Lung microvascular endothelial cell (primary cell): ENCODE results near the gene BCDIN3D. TPM values are rescaled to one million over a fixed set of nuclear protein-coding genes. Genes with fewer than 3 reads are reported as not detected.
"Not testable (repeated sequence)": the region's sequence is repeated elsewhere in the genome, so short reads cannot be mapped to it uniquely, and the experiment has no call there.

Experiments
- DNase-seq, 2 donors: peaks; one replicate each; pipeline versions ENCODE4 v3.0.0 to v3.0.0-alpha.2; 2010; ENCODE audit warnings: low read depth in 2 of 2
- total RNA-seq: library from RNA; depleted of rRNA; stranded (reverse); fragments of >200 nt; gene quantifications from 2 replicates; pipeline ENCODE4 v1.2.1, GENCODE V29; 2014

The BCDIN3D gene
- total RNA-seq, 1 donor from 2014 or later, result 2.0 TPM

DNA sequence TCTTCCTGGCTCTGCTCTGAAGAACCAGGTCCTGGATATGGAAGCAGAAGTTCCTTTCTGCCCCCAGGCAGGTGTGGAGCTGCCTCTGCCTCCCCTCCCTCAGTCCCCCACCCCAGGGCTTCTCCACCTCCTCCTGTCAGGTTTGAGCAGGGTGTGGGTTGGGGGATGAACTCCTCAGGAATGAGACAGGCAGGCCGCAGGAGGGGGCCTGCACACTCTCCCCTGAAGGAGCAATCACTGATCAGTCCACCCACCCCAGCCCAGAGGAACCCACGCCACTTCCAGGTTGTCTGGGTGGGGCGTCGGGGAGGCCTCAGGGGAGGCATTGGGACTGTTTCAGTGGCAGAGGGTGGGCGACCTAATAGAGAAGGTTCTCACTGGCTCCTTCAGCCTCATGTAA lies 34.2 kb upstream of the BCDIN3D start:
- no peak for DNase-seq

DNA sequence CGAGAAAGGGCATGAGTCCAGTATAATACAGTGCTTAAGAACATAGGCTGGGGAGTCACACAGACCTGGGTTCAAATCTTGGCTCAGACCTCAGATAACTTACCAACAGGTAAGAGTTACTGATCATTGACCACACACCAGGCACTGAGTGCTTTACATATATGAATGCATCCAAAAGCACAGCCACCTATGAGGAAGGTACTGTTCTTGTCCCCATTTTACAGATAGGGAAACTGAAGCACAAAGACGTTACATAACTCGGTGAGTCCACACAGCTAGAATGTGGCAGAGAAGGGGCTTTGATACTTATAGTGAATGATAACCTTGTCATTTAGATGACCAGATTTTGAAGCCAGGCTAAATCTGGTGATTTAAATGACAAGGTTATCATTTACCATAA lies 33.2 kb upstream of the BCDIN3D start:
- no peak for DNase-seq

DNA sequence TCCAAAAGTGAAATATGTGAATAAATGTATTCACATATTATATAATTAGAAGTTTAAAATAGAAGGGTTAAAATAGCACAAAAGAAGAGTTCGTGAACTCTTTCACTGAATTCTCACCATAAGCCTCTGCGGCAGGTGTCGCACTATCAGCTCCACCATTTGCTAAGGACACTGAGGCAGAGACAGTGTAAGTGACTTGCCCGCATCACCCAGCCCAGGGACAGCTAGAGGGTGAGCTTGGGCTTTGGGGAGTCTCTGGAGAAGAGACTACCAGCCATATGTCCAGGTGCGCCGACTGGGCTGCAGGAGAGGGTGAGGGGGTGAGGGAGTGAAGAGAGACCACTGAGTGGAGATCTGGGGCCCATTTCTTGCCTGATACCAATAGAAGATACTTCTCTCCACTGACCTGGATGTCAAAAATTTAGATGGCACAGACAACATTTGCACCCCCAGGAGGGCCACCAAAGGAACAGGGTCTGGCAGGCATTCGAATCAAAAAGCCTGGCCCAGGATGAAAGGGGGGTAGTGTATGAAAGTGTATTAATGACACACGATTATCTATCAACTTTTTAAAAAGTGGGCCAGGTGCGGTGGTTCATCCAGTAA lies 32.3 kb upstream of the BCDIN3D start:
- DNase-seq, result no peak

DNA sequence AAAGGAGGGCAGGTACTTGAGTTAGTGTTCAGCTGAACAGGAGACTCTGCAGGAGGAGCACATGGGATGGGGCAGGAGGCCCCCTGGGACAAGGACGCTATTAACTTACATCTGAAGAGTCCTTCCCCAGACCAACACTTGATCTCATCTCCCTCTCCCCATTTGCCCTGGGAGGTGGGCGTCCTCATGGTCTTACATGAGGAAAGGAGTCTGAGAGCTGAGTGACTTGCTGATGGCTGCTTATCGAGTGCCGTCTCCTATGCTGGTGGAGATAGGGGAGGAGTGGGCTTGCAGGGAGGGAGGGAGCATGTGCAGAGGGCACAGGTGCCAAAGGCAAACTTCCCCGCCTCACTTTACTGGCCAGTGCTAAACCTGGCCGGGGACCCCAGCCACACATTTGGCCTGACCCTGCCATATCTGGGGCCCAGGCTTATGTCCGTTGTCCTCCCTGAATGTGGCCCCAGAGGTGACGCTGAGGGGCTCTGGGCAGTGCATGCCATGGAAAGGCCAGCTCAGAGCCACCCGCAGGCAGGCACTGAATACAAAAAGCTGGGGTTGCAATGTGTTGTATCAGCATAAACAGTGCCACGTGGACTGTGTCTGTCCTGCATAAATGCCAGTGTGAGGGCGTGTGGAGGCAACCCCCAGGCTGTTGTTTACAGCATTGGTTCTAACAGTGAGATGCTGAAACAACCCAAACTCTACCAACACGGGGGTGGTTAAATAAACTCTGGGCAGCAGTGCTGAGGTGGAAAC lies 31.4 kb upstream of the BCDIN3D start:
- DNase-seq, result no peak

DNA sequence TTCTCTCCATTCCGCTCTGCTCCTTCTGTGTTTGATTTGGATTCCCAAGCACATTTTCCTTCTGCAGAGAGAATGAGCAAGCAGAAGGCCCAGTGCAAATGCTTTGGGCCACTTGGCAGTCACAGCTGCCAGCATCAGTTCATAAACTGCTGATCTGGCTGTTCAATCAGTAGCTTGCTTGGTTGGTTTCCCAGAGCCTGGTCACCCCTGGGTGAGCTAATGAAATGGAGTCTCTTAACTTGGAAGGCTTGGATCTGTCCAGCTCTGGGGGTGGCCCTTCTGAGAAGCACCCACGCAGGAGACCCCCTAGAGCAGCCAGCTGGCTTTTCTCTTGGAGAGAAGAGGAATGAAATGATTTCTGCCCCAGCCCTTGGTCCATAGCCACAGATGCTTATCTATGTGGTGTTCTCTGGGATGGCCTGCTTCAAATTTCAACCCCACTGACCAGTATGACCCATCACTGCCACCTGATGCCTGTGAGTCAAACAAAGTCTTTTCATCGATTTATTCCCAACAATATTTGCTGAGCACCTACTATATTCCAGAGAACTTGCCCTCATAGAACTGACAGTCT lies 30.5 kb upstream of the BCDIN3D start:
- DNase-seq, result no peak

DNA sequence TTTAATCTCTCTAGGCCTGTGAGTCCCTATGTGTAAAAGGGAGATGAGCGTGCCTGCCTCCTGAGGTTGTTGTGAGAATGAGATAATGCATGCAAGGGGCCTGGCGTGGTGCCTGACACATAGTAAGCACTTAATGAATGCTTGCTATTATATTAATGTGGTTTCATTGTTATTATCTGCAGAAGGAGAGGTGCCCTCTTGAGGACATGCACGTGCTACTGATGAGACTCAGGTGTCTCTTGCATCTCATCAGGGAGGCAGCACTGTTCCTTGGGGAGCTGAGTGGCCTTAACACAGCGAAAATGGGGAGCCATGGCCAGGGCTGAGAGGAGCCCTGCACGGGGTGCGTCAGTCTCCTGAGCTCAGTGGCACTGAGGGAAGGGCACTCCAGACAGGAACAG lies 29.9 kb upstream of the BCDIN3D start:
- DNase-seq, result no peak

DNA sequence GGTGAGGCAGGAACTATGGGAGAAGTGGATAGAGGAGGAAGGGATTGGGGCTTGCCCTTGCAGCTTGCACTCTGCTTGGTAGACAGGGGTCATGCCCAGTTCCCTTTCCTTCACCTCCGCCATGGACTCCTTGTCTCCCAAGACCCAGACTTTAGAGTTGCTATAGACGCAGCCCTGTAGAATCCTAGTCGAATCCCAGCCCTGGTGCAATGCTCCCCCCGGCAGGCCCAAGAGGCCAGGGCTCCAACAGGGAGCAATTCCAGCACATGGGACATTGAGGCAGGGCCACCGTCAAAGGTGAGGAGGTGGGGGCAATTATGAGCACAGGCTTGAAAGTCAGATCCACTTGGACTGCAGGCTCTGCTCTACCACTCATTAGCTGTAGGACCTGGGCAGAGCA lies 29.5 kb upstream of the BCDIN3D start:
- no peak for DNase-seq

DNA sequence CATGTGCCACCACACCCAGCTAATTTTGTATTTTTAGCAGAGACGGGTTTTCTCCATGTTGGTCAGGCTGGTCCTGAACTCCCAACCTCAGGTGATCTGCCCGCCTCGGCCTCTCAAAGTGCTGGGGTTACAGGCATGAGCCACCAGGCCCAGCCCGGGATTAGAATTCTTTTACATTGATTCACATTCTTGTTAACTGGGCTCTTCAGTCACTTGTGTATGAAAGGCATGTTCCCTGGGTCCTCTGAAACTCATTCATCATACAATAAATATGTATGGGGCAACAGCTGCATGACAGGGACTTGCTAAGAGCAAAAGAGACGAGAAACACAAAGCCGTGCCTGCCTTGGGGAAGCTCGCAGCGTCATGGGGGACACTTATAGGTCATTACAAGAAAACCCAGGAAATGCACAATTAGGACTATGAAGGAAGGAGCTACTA lies 28.9 kb upstream of the BCDIN3D start:
- not testable (repeated sequence) for DNase-seq

DNA sequence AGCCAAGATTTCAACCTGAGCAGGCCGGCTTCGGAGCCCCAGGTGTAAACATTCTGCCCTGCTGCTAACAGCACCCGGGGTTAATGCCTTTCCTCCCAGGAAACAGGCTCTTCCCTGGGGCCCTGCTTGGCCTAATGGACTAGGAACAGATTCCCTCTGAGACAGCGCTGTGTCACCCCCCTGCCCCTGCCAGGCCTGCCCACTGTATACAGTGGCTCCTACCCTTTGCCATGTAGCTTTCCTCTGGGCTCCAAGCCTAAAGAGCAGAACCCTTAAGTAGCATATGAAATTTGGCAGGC lies 28.3 kb upstream of the BCDIN3D start:
- no peak for DNase-seq

DNA sequence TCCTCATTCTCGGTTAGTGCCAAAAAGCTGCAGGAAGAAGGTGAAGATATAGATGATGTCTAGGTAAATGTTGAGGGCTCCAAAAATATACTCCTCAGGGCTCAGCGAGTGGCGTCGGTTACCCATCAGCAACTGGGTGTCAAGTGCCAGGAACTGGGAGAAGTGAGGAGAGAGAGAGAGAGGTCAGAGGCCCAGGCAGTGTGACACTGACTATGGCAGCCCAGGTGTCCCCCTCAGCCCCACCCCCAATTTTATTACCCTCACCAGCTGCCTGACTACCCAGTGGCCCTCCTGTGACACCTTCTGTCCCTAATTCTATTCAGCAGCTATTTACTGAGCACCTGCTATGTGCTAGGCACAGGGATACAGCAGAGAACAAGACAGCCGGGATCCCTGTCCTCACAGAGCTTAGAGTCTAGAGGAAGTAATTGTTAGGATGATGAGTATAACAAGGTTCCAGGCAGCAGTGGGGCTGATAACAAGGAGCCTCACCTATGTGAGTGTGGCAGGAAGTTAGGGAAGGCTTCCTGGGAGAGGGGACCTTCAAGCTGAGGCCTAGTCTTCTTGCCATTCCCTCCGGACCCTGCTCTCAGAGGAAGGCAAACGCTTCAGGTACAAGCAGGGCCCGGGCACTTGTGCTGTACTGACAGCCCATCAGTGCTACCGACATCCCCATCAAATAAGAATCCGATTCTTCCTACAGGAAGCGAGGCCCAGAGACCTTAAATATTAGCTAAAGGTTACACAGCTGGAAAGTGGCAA lies 27.8 kb upstream of the BCDIN3D start:
- no peak for DNase-seq

DNA sequence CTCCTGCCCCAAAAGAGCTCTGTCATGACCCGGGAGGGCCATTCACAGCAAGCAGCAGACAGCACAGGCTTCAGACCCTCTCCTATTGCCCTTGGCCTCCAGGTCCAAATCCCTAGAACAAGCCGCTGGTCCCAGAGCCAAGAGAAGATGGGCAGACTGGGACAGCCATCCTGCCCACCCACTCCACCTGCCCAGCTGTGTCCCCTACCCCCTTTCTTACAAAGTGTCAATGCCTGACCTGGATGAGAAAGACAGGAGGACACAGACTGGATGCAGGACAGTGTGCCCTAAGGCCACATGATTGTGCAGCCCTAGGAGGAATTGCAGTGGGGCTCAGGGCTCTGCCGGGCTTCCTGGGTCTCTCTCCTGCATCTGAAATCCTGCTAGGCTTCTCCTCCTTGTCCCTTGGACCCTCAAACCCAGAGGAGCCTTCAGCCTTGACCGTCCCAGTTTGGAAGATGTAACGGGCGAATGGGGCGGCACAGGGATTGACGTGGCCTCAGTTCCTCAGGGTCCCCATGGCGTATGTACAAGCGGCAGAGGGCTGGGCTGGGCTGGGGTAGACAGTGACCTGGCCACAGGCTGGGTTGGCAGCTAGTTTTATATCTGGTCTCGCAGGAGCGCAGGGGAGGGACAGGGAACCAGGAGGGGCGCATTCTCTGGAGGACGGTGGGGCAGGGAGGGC lies 27.1 kb upstream of the BCDIN3D start:
- DNase-seq, result no peak

DNA sequence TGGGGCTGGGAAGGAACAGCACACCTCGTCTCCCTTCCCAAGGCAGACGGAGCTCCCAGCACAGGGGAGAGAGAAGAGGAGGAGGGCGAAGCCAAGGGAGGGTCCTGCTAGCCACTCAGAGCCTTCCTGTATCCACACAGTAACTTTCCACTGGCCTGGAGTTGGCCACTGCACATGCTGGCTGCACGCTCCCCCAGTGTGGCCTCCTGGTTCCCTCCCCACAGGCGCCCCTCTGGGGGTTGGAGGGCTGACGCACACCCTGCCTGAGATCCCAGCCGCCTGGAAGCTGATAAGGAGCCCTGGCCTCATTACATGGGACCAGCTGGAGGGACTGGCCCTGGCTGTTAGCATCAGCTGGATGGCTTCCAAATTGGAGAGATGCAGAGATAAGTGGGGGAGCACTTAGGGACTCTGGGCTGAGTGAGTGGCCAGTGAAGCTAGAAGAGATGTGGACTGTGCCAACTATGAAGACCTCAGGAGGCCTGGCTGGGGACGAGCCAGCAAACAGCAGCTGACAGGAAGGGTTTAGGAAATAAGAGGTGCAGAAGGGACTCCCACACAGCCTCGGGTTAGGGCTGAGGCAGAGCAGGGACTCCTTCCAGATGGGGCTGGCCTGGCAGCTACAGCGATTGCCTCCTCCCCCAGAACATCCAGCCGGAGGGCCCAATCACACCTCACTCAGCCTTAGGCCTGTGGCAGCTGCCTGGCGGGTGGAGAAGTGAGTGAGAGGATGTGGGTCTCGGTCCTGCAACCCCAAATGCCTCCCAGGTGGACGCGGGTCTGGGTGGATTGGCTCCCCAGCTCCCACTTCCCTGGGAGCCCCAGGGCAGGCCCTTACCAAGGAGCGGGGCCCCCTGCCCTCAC lies 26.3 kb upstream of the BCDIN3D start:
- peak; percentile 84 to 98 for DNase-seq

DNA sequence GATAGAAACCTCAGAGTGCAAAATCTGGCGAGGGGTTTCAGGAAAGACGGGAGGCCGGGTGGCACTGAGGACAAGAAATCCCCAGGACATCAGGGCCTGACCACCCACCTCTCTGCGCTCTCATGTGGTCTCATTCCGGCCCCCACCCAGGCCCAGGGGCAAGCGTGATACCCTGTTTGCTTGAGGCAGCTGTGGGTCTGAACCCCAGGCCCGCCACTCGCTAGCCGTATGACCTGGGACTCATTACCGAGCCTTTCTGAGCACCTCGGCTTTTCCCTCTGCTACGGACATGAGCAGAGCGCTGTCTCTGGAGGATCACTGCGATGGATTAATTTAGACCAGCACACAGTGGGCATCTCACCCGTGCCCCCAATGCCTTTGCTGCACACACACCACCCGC lies 25.5 kb upstream of the BCDIN3D start:
- no peak for DNase-seq

DNA sequence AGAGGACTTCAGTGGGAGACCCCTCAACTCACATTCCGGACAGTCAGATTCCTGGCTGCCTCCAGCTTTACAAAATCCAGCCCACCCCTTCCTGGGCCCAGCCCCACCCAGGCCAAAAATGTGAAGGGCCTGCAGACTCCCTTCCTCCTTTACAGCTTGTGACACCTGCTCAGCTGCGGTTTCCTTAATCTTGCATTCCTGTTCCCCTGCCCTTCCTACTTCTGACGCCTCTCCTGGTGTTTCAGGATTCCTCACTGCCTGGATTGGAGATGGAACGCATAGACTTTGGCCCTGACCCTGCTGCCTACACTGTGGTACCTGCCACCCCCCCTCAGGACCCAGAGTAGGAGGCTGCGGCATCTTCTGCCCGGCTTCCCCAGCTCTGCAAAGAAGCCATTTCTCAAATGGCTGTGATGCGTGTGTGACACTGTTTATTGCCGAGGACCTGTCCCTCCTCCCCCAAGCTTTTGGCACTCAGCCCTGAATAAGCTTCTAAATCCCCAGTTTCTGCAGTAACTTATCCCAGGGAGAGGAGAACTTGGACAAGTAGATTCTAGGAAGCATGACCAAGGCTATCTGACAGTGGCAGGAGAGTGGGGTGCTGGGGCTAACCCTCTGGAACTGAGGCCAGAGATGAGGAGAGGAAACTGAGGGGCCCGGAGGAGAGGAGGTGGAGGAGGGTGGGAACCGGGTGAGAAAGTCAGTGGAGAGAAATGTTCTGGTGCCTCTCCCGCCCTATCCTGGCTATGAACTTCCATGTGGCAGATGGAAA lies 24.9 kb upstream of the BCDIN3D start:
- no peak for DNase-seq

DNA sequence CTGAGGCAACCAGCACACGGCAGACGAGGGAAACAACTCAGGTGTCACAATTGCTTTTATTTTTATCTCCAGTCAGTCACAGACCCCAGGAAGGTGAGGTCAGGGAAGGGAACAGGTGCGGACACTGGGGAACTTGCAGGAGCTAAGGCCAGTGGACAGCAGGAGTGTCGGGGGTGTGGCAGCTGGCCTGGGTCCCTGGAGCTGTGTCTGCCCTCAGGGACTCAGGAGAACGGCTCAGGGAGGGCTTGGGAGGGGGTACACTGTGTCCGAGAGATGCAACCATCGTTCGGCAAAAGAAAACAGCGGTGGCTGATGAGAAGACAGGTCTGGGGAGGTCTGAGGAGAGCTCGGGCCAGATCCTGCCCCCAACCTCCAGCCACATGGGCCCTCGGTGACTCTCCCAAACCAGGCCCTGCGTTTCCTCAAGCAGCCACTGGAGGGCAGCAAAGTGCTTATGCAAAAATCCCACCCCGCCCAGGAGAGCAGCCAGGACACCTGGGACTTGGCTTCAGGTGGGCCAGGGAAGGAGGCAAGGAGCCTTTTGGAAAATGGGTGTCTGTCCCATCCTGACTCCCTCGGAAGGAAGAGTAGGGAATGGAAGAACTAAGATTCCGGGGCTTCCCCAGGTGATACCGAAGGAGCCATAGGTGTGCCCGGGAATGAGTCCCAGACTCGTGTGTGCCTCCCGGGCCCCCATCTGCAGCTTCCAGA lies 24.1 kb upstream of the BCDIN3D start:
- peak; percentile 59 to 69 for DNase-seq

DNA sequence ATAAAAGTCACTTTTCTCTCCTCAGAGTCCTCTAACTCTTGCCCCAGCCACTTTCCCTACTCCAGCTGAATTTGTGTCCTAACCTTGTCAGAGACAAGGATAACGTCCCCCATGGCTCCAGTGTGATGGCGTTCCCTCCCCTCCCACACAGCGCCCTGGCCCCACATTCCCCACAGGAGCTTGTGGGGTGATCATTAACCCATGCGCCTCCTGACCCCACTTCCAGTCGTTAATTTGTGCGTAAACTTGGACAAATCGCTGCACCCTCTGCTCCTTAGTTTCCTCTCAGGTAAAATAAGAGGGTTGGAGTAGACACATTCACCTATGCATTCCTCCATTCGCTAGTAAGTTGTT lies 22.9 kb upstream of the BCDIN3D start:
- DNase-seq, result no peak

DNA sequence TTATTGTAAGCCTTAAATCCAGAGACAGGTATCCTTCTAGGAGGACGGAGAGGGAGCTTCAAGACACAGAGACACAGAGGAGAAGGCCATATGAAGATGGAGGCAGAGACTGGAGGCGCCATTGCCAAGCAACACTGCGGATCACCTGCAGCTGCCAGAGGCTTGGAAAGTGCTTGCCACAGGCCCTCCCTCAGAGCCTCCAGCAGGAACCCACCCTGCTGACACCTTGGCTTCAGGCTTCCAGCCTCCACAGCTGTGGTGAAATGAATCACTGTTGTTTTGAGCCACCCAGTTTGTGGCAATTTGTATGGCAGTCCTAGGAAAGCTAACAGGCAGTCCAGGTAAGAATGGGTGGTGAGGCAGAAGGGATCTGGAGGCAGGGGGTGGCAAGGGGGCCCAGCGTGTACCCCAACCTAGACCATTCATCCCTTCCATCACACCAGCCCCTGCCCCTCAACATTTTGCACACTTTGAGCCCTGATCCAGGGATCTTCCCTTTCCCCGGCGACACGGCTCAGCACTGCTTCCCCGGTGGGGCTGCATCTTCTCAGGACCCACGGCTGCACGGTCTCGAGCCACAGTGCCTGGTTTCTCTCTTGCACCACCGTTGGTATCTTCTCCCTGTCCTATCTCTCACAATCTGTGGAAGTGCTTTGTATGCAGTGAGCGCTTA lies 22.3 kb upstream of the BCDIN3D start:
- DNase-seq, result peak in 1 of 2 donors; percentile 0

DNA sequence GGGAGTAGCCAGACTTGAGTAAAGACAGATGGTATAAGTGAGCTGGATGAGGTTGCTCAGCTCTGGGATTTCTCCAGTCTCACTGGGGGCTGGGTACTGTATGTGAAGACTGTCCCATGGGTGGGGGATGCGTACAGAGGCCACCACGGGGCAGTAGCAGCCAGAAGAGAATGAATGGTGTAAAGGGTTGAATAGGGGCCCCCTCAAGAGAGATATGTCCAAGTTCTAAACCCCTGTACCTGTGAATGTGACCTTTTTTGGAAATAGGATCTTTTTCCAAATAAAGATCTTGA lies 21.8 kb upstream of the BCDIN3D start:
- no peak for DNase-seq
